Right ventricle myocardium inferior (tissue), 1 donor: Measurements from ENCODE around the gene NSF. TPM values are rescaled to one million over a fixed set of nuclear protein-coding genes. Genes with fewer than 3 reads are reported as not detected.
"Not testable (repeated sequence)": the region's sequence is repeated elsewhere in the genome, so short reads cannot be mapped to it uniquely, and the experiment has no call there.

Experiments used
- ATAC-seq: fragments of 200-7000 bp; cut with Tn5 transposase; one replicate; pipeline ENCODE4 v1.9.1; 2020; ENCODE audit warnings: mild to moderate bottlenecking, moderate library complexity
- DNase-seq: peaks from one replicate; pipeline ENCODE4 v3.0.0; 2021; ENCODE audit errors: missing footprints
- intact Hi-C: fragments of 100-400 bp; cut with DNase I; formaldehyde crosslinking; loops from one replicate; pipeline ENCODE4 v1.11.0; 2022
- total RNA-seq: library from RNA; stranded (reverse); fragmentation: NEBNext Ultra II Directional; extraction: Animal tissue kit (Norgen Biotek cat#: 25700); gene quantifications from one replicate; pipeline ENCODE4 v1.2.1, GENCODE V29; 2021
- donor health status: DM: no; HTN: yes; CAD: no; lungs with severe emphysema.

NSF gene
- total RNA-seq, 1 donor from 2014 or later = 26.8 TPM

DNA sequence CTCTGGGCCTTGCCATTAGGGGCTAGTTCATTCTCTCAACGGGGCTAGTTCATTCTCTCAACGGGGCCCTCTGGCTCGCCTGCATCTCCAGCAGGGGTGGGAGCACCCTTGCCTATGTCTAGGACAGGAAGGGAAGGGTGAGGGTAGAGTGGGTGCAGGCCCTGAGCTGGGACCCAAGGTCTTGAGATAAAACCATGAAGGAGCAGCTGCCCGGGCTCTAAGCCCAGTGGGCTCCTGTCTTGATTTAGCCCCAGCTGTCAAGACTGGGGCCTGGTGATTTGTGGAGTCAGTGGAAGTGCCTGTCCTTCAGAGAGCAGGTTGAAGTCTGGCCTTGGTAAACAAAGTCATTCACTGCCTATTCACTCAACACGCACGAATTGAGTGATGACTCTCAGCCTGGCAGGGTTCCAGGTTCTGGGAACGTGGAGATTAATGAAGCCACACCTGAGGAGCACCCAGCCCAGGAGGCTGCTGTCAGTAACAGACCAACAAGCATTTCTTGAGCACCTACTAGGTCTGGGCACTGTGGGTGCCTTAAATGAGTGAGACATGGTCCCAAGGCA lies 192.6 kb downstream of the NSF start:
- ATAC-seq (no peak), DNase-seq (no peak)
- intact Hi-C loops = no loop called here

GRCh38 chr17:46785696-46786095 lies 195.2 kb downstream of the NSF start:
- ATAC-seq (no peak), DNase-seq (no peak)
- intact Hi-C loops = no loop called here

DNA sequence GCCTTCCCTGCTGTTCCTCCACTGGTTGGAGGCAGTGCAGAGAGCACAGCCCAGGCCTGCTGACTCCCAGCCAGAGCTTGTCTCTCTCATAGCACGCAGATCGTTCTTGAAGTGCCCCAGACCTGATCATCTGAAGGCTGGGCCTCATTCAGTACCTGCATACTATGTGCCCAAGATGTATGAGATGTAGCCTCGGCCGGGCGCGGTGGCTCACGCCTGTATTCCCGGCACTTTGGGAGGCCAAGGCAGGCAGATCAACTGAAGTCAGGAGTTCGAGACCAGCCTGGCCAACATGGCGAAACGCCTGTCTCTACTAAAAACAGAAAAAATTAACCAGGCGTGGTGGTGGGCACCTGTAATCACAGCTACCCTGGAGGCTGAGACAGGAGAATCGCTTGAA lies 197.0 kb downstream of the NSF start:
- intact Hi-C loops = no loop called here

GRCh38 chr17:46788300-46788699 lies 197.8 kb downstream of the NSF start:
- intact Hi-C loops = no loop called here
- DNase-seq (no peak), ATAC-seq (no peak)

More for the DNA sequence above, 197.0 kb downstream of the NSF start:
- ATAC-seq = no peak
- no peak for DNase-seq

DNA sequence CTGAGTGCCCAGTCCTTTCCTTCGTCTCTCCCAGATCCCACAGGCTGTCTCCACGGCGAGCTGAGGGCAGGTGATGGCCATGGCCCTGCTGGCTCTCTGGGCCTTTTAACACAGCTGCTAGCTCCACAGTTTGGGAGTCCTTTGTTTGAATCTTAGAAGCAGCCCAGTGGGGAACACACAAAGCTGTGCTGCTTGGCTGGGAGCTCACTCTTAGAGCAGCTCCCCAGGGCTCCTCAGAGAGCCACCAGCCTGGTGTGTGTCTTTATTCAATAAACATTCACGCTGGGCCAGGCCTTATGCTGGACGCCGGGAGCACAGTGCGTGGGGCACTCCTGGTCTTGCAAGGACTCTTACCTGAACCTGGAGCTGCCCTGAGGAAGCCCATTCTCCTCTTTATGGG lies 198.3 kb downstream of the NSF start:
- intact Hi-C loops = no loop called here
- ATAC-seq (no peak), DNase-seq (no peak)

DNA sequence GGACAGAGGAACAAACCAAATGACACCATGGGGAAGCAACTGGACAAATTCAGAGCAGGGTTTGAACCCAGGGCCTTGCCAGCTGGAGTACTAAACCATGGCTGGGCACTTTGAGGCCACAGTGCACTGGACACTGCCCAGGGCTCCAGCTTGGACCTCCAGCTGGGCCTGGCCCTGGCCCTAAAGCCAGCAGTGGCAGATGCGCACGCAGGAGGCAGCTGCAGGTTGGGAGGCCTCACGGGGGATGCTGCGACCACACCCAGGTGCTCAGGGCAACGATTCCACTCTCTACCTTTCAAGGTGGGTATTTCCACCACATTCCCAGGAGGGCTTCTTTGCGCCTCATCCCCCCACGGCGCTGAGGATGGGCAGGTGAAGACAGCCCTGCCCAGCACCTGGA lies 199.1 kb downstream of the NSF start:
- DNase-seq (no peak), ATAC-seq (no peak)
- intact Hi-C loops = no loop called here

GRCh38 chr17:46790216-46790615 lies 199.7 kb downstream of the NSF start:
- no peak for DNase-seq
- no peak for ATAC-seq
- intact Hi-C loops = no loop called here

GRCh38 chr17:46791531-46791930 lies 201.1 kb downstream of the NSF start:
- ATAC-seq = no peak
- intact Hi-C loops = no loop called here
- DNase-seq = no peak

GRCh38 chr17:46792071-46792470 lies 201.6 kb downstream of the NSF start:
- DNase-seq (no peak), ATAC-seq (no peak)
- intact Hi-C loops = no loop called here

- intact Hi-C loops, ATAC-seq, DNase-seq: not testable (repeated sequence)
Measured at GRCh38 chr17:46793023-46793422, 202.6 kb downstream of the NSF start.

- ATAC-seq (no peak), DNase-seq (no peak)
- intact Hi-C loops = no loop called here
Measured at GRCh38 chr17:46793541-46793940, 203.1 kb downstream of the NSF start.

- intact Hi-C loops = no loop called here
- no peak for ATAC-seq
- DNase-seq = no peak
Measured at GRCh38 chr17:46794318-46794717, 203.8 kb downstream of the NSF start.

DNA sequence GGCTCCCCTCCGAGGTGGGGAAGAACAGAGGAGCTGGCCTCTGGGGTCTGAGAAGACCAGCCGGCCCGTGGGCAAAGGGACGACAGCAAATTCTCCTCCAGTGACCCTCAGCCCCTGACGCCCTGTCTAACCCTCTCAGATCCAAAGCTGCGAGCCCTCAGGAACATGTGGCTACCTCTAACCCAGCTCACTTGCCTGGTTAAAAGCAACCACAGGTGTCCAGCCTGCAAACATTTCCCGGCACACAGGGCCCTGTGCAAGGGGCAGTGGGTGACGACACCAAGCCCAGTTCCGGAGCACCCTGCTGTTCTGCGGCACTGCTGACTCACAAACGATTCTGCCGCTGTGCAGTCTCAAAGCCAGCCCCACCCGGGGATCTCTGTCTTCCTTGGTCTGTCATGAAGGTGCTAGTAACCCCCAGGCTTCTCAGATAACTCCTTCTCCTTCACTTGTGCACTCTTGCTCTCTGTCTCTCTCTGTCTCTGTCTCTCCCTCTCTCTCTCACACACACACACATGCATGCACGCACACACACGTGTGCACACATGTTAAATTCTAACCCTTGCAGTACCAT lies 205.0 kb downstream of the NSF start:
- ATAC-seq (no peak), DNase-seq (no peak)
- intact Hi-C loops = no loop called here

GRCh38 chr17:46796084-46796483 lies 205.6 kb downstream of the NSF start:
- DNase-seq = no peak
- ATAC-seq = no peak
- intact Hi-C loops = no loop called here

DNA sequence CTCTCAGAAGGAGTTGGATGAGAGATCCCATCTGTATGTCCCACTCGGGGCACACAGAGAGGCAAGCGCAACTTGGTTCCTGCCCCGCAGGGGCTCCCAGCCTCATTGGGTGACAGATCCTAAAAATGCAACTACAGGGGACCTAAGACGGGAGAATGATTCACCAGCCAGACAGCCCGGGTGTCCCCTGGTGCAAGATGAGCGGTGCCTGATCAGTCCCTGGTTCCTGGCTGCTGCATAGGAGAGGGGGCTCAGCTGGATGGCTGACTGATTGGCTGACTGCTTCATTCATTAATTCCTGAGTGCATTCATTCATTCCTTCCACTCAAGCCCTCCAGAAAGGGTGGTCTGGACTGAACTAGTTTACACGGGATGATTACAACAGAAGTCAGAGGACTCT lies 206.1 kb downstream of the NSF start:
- DNase-seq = no peak
- ATAC-seq = no peak
- intact Hi-C loops = no loop called here

- ATAC-seq (no peak), DNase-seq (no peak)
- intact Hi-C loops = no loop called here
Measured at GRCh38 chr17:46796956-46797530, 206.6 kb downstream of the NSF start.

DNA sequence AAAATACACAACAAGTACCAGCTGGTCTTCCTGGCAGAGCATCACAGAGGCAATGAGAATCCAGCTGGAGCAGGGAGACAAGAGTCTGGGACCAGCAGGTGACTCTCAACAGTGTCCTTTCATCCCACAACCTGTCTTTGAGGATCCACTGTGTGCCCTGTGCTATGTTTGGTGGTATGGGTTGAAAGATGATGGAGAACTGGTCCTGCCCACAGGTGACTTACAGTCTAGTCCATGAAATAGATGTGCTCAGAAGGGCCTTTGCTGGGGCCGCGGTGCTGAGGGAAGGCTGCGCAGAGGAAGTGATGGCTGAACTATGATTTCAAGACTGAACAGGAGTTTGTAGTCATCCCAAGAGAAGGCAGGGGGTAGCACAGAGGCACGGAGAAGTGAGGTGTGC lies 210.1 kb downstream of the NSF start:
- DNase-seq = no peak
- ATAC-seq = no peak
- intact Hi-C loops = no loop called here

DNA sequence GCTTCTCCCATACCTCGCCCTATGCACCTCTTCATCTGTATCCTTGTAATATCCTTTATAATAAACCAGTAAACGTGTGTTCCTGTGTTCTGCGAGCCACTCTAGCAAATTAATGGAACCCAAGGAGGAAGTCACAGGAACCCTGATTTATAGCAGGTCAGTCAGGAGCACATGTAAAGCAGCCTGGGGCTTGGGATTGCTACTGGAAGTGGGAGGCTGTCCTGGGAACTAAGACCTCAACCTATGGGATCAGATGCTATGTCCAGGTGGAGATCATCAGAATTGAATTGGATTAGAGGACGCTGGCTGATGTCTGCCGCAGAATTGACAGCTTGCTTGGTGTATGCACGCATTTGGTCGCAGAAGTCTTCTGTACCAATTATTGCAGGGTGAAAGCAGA lies 212.3 kb downstream of the NSF start:
- no peak for DNase-seq
- intact Hi-C loops = no loop called here
- no peak for ATAC-seq

- intact Hi-C loops = no loop called here
- ATAC-seq (no peak), DNase-seq (no peak)
Measured at GRCh38 chr17:46803544-46803943, 213.1 kb downstream of the NSF start.

GRCh38 chr17:46805771-46806170 lies 215.3 kb downstream of the NSF start:
- ATAC-seq (no peak), DNase-seq (no peak)
- intact Hi-C loops = no loop called here
